ENCODE results near the gene MYADM. TPM values are rescaled to one million over a fixed set of nuclear protein-coding genes. Genes with fewer than 3 reads are reported as not detected.

MYADM gene
- total and polyA plus RNA-seq, 2 donors: 31.9 to 271 TPM

Other genes with a start within 250 kb of the MYADM start
- gene DPRX, start 235.9 kb upstream of the MYADM start, total RNA-seq: not detected
- gene DPRX, start 235.9 kb upstream of the MYADM start, polyA plus RNA-seq: not detected
- gene NLRP12, start 43.6 kb upstream of the MYADM start, total RNA-seq: 0.42 TPM
- 0.18 TPM for gene NLRP12, start 43.6 kb upstream of the MYADM start, polyA plus RNA-seq
- 0.32 TPM for gene PRKCG, start 14.3 kb downstream of the MYADM start, total RNA-seq
- 0.03 TPM for gene PRKCG, start 14.3 kb downstream of the MYADM start, polyA plus RNA-seq
- gene CACNG7, start 41.4 kb downstream of the MYADM start, total RNA-seq: 0.26 TPM
- gene CACNG7, start 41.4 kb downstream of the MYADM start, polyA plus RNA-seq: 0.09 TPM
- gene CACNG8, start 95.1 kb downstream of the MYADM start, total RNA-seq: 0.11 TPM
- 0.08 TPM for gene CACNG8, start 95.1 kb downstream of the MYADM start, polyA plus RNA-seq
- gene CACNG6, start 123.8 kb downstream of the MYADM start, total RNA-seq: 1.3 TPM
- gene CACNG6, start 123.8 kb downstream of the MYADM start, polyA plus RNA-seq: not detected
- gene VSTM1, start 196.0 kb downstream of the MYADM start, total RNA-seq: not detected
- gene VSTM1, start 196.0 kb downstream of the MYADM start, polyA plus RNA-seq: not detected
- gene TARM1, start 213.5 kb downstream of the MYADM start, total RNA-seq: not detected
- gene TARM1, start 213.5 kb downstream of the MYADM start, polyA plus RNA-seq: not detected
- gene OSCAR, start 232.9 kb downstream of the MYADM start, total RNA-seq: 0.21 TPM
- 2.3 TPM for gene OSCAR, start 232.9 kb downstream of the MYADM start, polyA plus RNA-seq
- gene NDUFA3, start 235.0 kb downstream of the MYADM start, total RNA-seq: 11.3 TPM
- gene NDUFA3, start 235.0 kb downstream of the MYADM start, polyA plus RNA-seq: 155 TPM
- gene TFPT, start 247.8 kb downstream of the MYADM start, total RNA-seq: 4.0 TPM
- gene TFPT, start 247.8 kb downstream of the MYADM start, polyA plus RNA-seq: 22.8 TPM
- gene PRPF31, start 247.9 kb downstream of the MYADM start, total RNA-seq: 22.5 TPM
- gene PRPF31, start 247.9 kb downstream of the MYADM start, polyA plus RNA-seq: 67.7 TPM

Data from urinary bladder (tissue), 2 donors.